HEK293 (cell line): ENCODE measurements around the gene PPFIBP1.

Source experiments
- AEBP2 ChIP-seq: fragments of 450-650 bp; formaldehyde crosslinking; IDR thresholded peaks from 2 replicates; pipeline ENCODE4 v1.5.1; 2016; ENCODE audit warnings: missing biosample characterization, missing genetic modification characterization, borderline replicate concordance
- EGR2 ChIP-seq: fragments of 450-650 bp; formaldehyde crosslinking; IDR thresholded peaks from 2 replicates; pipeline ENCODE4 v1.5.1; 2016; ENCODE audit warnings: low read depth, missing biosample characterization, missing genetic modification characterization
- KLF1 ChIP-seq: fragments of 450-650 bp; formaldehyde crosslinking; IDR thresholded peaks from 2 replicates; pipeline ENCODE4 v1.5.1; 2016; ENCODE audit warnings: missing biosample characterization, missing genetic modification characterization
- OSR2 ChIP-seq: fragments of 450-650 bp; formaldehyde crosslinking; IDR thresholded peaks from 2 replicates; pipeline ENCODE4 v1.5.1; 2016; ENCODE audit warnings: missing biosample characterization, missing genetic modification characterization
- PATZ1 ChIP-seq: fragments of 450-650 bp; formaldehyde crosslinking; IDR thresholded peaks from 2 replicates; pipeline ENCODE4 v1.5.1; 2016; ENCODE audit warnings: missing biosample characterization, missing genetic modification characterization
- SP7 ChIP-seq: fragments of 450-650 bp; formaldehyde crosslinking; IDR thresholded peaks from 2 replicates; pipeline ENCODE4 v1.5.1; 2016; ENCODE audit warnings: missing biosample characterization, missing genetic modification characterization
- YY2 ChIP-seq: fragments of 450-650 bp; formaldehyde crosslinking; IDR thresholded peaks from 2 replicates; pipeline ENCODE4 v1.5.1; 2016; ENCODE audit warnings: missing biosample characterization, missing genetic modification characterization
- ZBTB21 ChIP-seq: fragments of 450-650 bp; formaldehyde crosslinking; IDR thresholded peaks from 2 replicates; pipeline ENCODE4 v1.5.1; 2017; ENCODE audit warnings: missing biosample characterization, missing genetic modification characterization
- ZFHX2 ChIP-seq: fragments of 450-650 bp; formaldehyde crosslinking; conservative IDR thresholded peaks from 2 replicates; pipeline ENCODE4 v1.5.1; 2016; ENCODE audit warnings: missing biosample characterization, missing genetic modification characterization
- ZFP69B ChIP-seq: fragments of 450-650 bp; formaldehyde crosslinking; IDR thresholded peaks from 2 replicates; pipeline ENCODE4 v1.5.1; 2016; ENCODE audit warnings: missing biosample characterization, missing genetic modification characterization
- ZNF155 ChIP-seq: fragments of 450-650 bp; formaldehyde crosslinking; IDR thresholded peaks from 2 replicates; pipeline ENCODE4 v1.5.1; 2016; ENCODE audit warnings: missing biosample characterization, missing genetic modification characterization
- ZNF223 ChIP-seq: fragments of 450-650 bp; formaldehyde crosslinking; IDR thresholded peaks from 2 replicates; pipeline ENCODE4 v1.5.1; 2016; ENCODE audit warnings: missing biosample characterization, missing genetic modification characterization
- ZNF394 ChIP-seq: fragments of 450-650 bp; formaldehyde crosslinking; IDR thresholded peaks from 2 replicates; pipeline ENCODE4 v1.5.1; 2016; ENCODE audit warnings: missing biosample characterization, missing genetic modification characterization, mild to moderate bottlenecking, moderate library complexity, borderline replicate concordance
- ZNF404 ChIP-seq: fragments of 450-650 bp; formaldehyde crosslinking; IDR thresholded peaks from 2 replicates; pipeline ENCODE4 v1.5.1; 2017; ENCODE audit warnings: missing biosample characterization, missing genetic modification characterization
- ZNF473 ChIP-seq: fragments of 450-650 bp; formaldehyde crosslinking; IDR thresholded peaks from 2 replicates; pipeline ENCODE4 v1.5.1; 2017; ENCODE audit warnings: missing biosample characterization, missing genetic modification characterization
- ZNF561 ChIP-seq: fragments of 450-650 bp; IDR thresholded peaks from 2 replicates; pipeline ENCODE4 v1.5.1; 2018; ENCODE audit warnings: missing biosample characterization, missing genetic modification characterization, borderline replicate concordance
- ZNF610 ChIP-seq: fragments of 450-650 bp; formaldehyde crosslinking; IDR thresholded peaks from 2 replicates; pipeline ENCODE4 v1.5.1; 2016; ENCODE audit warnings: missing biosample characterization, missing genetic modification characterization, borderline replicate concordance
- ZNF747 ChIP-seq: fragments of 450-650 bp; formaldehyde crosslinking; IDR thresholded peaks from 2 replicates; pipeline ENCODE4 v1.5.1; 2016; ENCODE audit warnings: missing biosample characterization, missing genetic modification characterization
- ZNF777 ChIP-seq: fragments of 450-650 bp; formaldehyde crosslinking; IDR thresholded peaks from 2 replicates; pipeline ENCODE4 v1.5.1; 2017; ENCODE audit warnings: missing biosample characterization, missing genetic modification characterization, borderline replicate concordance
- ZNF843 ChIP-seq: fragments of 450-650 bp; formaldehyde crosslinking; IDR thresholded peaks from 2 replicates; pipeline ENCODE4 v1.5.1; 2016; ENCODE audit warnings: missing biosample characterization, missing genetic modification characterization
- ZSCAN30 ChIP-seq: fragments of 450-650 bp; IDR thresholded peaks from 2 replicates; pipeline ENCODE4 v1.5.1; 2018; ENCODE audit warnings: missing biosample characterization, mild to moderate bottlenecking, missing genetic modification characterization, moderate library complexity
- TF ChIP-seq, protein P1 (sequence below): fragments of 450-650 bp; formaldehyde crosslinking; IDR thresholded peaks from 2 replicates; pipeline ENCODE4 v1.5.1; 2016; ENCODE audit warnings: missing biosample characterization, missing genetic modification characterization
- TF ChIP-seq, protein P2 (sequence below): fragments of 450-650 bp; formaldehyde crosslinking; IDR thresholded peaks from 2 replicates; pipeline ENCODE4 v1.5.1; 2016; ENCODE audit warnings: missing biosample characterization, missing genetic modification characterization
- TF ChIP-seq, protein P3 (sequence below): fragments of 450-650 bp; formaldehyde crosslinking; IDR thresholded peaks from 2 replicates; pipeline ENCODE4 v1.5.1; 2016; ENCODE audit warnings: missing biosample characterization, missing genetic modification characterization
- TF ChIP-seq, protein P4 (sequence below): fragments of 450-650 bp; formaldehyde crosslinking; IDR thresholded peaks from 2 replicates; pipeline ENCODE4 v1.5.1; 2016; ENCODE audit warnings: missing biosample characterization, missing genetic modification characterization
- TF ChIP-seq, protein P5 (sequence below): fragments of 450-650 bp; IDR thresholded peaks from 2 replicates; pipeline ENCODE4 v1.5.1; 2018; ENCODE audit warnings: missing biosample characterization, missing genetic modification characterization

PPFIBP1 gene

GRCh38 chr12:27549801-27550652 lies 26.0 kb downstream of the PPFIBP1 start (continued):
- TF ChIP-seq, protein P1, sequence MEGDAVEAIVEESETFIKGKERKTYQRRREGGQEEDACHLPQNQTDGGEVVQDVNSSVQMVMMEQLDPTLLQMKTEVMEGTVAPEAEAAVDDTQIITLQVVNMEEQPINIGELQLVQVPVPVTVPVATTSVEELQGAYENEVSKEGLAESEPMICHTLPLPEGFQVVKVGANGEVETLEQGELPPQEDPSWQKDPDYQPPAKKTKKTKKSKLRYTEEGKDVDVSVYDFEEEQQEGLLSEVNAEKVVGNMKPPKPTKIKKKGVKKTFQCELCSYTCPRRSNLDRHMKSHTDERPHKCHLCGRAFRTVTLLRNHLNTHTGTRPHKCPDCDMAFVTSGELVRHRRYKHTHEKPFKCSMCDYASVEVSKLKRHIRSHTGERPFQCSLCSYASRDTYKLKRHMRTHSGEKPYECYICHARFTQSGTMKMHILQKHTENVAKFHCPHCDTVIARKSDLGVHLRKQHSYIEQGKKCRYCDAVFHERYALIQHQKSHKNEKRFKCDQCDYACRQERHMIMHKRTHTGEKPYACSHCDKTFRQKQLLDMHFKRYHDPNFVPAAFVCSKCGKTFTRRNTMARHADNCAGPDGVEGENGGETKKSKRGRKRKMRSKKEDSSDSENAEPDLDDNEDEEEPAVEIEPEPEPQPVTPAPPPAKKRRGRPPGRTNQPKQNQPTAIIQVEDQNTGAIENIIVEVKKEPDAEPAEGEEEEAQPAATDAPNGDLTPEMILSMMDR (tag by site-specific recombination), result no peak
- no peak for TF ChIP-seq ZNF747 (tag by site-specific recombination)
- 0 out of 2 replicates have a peak, but pooled peaks have one; percentile 26 for TF ChIP-seq ZNF561
- TF ChIP-seq ZNF404 (tag by site-specific recombination), result no peak
- TF ChIP-seq ZNF223 (tag by site-specific recombination), result no peak
- 0 out of 2 replicates have a peak, but pooled peaks have one; percentile 20 for TF ChIP-seq ZFP69B (tag by site-specific recombination)
- no peak for TF ChIP-seq KLF1
- TF ChIP-seq, protein P2, sequence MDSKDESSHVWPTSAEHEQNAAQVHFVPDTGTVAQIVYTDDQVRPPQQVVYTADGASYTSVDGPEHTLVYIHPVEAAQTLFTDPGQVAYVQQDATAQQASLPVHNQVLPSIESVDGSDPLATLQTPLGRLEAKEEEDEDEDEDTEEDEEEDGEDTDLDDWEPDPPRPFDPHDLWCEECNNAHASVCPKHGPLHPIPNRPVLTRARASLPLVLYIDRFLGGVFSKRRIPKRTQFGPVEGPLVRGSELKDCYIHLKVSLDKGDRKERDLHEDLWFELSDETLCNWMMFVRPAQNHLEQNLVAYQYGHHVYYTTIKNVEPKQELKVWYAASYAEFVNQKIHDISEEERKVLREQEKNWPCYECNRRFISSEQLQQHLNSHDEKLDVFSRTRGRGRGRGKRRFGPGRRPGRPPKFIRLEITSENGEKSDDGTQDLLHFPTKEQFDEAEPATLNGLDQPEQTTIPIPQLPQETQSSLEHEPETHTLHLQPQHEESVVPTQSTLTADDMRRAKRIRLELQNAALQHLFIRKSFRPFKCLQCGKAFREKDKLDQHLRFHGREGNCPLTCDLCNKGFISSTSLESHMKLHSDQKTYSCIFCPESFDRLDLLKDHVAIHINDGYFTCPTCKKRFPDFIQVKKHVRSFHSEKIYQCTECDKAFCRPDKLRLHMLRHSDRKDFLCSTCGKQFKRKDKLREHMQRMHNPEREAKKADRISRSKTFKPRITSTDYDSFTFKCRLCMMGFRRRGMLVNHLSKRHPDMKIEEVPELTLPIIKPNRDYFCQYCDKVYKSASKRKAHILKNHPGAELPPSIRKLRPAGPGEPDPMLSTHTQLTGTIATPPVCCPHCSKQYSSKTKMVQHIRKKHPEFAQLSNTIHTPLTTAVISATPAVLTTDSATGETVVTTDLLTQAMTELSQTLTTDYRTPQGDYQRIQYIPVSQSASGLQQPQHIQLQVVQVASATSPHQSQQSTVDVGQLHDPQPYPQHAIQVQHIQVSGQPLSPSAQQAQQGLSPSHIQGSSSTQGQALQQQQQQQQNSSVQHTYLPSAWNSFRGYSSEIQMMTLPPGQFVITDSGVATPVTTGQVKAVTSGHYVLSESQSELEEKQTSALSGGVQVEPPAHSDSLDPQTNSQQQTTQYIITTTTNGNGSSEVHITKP, result peak; percentile 36
- peak; percentile 80 for TF ChIP-seq PATZ1 (tag by site-specific recombination)
- TF ChIP-seq SP7 (tag by site-specific recombination), result peak; percentile 83
- no peak for TF ChIP-seq AEBP2 (tag by site-specific recombination)
- peak; percentile 28; the same call in 1 of the 2 replicates for TF ChIP-seq ZNF843 (tag by site-specific recombination)
- TF ChIP-seq, protein P3, sequence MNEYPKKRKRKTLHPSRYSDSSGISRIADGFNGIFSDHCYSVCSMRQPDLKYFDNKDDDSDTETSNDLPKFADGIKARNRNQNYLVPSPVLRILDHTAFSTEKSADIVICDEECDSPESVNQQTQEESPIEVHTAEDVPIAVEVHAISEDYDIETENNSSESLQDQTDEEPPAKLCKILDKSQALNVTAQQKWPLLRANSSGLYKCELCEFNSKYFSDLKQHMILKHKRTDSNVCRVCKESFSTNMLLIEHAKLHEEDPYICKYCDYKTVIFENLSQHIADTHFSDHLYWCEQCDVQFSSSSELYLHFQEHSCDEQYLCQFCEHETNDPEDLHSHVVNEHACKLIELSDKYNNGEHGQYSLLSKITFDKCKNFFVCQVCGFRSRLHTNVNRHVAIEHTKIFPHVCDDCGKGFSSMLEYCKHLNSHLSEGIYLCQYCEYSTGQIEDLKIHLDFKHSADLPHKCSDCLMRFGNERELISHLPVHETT (tag by site-specific recombination), result no peak
- peak; percentile 46 for TF ChIP-seq ZNF394
- TF ChIP-seq, protein P4, sequence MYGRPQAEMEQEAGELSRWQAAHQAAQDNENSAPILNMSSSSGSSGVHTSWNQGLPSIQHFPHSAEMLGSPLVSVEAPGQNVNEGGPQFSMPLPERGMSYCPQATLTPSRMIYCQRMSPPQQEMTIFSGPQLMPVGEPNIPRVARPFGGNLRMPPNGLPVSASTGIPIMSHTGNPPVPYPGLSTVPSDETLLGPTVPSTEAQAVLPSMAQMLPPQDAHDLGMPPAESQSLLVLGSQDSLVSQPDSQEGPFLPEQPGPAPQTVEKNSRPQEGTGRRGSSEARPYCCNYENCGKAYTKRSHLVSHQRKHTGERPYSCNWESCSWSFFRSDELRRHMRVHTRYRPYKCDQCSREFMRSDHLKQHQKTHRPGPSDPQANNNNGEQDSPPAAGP, result 0 out of 2 replicates have a peak, but pooled peaks have one; percentile 59
- TF ChIP-seq YY2 (tag by site-specific recombination), result no peak
- no peak for TF ChIP-seq ZNF473 (tag by site-specific recombination)
- peak; percentile 93 for TF ChIP-seq EGR2 (tag by site-specific recombination)
- TF ChIP-seq ZFHX2 (tag by site-specific recombination), result peak; percentile 95
- TF ChIP-seq, protein P5, sequence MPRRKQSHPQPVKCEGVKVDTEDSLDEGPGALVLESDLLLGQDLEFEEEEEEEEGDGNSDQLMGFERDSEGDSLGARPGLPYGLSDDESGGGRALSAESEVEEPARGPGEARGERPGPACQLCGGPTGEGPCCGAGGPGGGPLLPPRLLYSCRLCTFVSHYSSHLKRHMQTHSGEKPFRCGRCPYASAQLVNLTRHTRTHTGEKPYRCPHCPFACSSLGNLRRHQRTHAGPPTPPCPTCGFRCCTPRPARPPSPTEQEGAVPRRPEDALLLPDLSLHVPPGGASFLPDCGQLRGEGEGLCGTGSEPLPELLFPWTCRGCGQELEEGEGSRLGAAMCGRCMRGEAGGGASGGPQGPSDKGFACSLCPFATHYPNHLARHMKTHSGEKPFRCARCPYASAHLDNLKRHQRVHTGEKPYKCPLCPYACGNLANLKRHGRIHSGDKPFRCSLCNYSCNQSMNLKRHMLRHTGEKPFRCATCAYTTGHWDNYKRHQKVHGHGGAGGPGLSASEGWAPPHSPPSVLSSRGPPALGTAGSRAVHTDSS (tag by site-specific recombination), result no peak
- TF ChIP-seq ZSCAN30 (tag by site-specific recombination), result no peak
- no peak for TF ChIP-seq ZNF155 (tag by site-specific recombination)
- no peak for TF ChIP-seq ZBTB21
- TF ChIP-seq OSR2 (tag by site-specific recombination), result peak; percentile 83
- no peak for TF ChIP-seq ZNF777 (tag by site-specific recombination)
- TF ChIP-seq ZNF610, result no peak
